Colonic mucosa (tissue), 4 donors: ENCODE measurements around the gene SLCO4A1. TPM values are rescaled to one million over a fixed set of nuclear protein-coding genes. Genes with fewer than 3 reads are reported as not detected.

ENCODE experiments used
- DNase-seq: peaks from one replicate; pipeline ENCODE4 v3.0.0-alpha.2; 2020
- H3K27ac ChIP-seq: fragments of 200-600 bp; one replicate; pipeline ENCODE4 v1.8.0; 2021
- H3K27me3 ChIP-seq: fragments of 200-600 bp; one replicate; pipeline ENCODE4 v1.8.0; 2021
- H3K36me3 ChIP-seq: fragments of 200-600 bp; one replicate; pipeline ENCODE4 v1.8.0; 2021
- H3K4me1 ChIP-seq: fragments of 200-600 bp; one replicate; pipeline ENCODE4 v1.8.0; 2021; ENCODE audit warnings: mild to moderate bottlenecking
- H3K4me3 ChIP-seq: fragments of 200-600 bp; one replicate; pipeline ENCODE4 v1.8.0; 2021
- H3K9ac ChIP-seq, 2 donors: one replicate each; pipeline ENCODE4 v1.7.0; 2013; ENCODE audit warnings: control low read depth in 2 of 2, low read depth in 2 of 2, low read length in 2 of 2
- H3K9me3 ChIP-seq: fragments of 200-600 bp; one replicate; pipeline ENCODE4 v1.8.0; 2021
- intact Hi-C: fragments of 100-400 bp; cut with DNase I; formaldehyde crosslinking; loops from one replicate; pipeline ENCODE4 v1.14.1; 2022
- total RNA-seq, 2 donors: library from RNA; stranded (reverse); fragmentation: NEBNext Ultra II Directional in 1 of 2; extraction: Animal tissue kit (Norgen Biotek cat#: 25700) in 1 of 2; gene quantifications; one replicate each; pipeline ENCODE4 v1.2.1, GENCODE V29; 2021
- TF ChIP-seq, protein P1 (sequence below): fragments of 200-600 bp; IDR thresholded peaks from one replicate; pipeline ENCODE4 v1.8.0; 2022; ENCODE audit warnings: antibody characterized with exemption, mild to moderate bottlenecking
- donor health status: healthy.
- donor health status: DM: no; HTN: no; CAD: no.
- donor health status: DM: no; HTN: no; CAD: no.

SLCO4A1 gene
- total RNA-seq, 2 donors from 2014 or later = 39.7 to 42.9 TPM

DNA sequence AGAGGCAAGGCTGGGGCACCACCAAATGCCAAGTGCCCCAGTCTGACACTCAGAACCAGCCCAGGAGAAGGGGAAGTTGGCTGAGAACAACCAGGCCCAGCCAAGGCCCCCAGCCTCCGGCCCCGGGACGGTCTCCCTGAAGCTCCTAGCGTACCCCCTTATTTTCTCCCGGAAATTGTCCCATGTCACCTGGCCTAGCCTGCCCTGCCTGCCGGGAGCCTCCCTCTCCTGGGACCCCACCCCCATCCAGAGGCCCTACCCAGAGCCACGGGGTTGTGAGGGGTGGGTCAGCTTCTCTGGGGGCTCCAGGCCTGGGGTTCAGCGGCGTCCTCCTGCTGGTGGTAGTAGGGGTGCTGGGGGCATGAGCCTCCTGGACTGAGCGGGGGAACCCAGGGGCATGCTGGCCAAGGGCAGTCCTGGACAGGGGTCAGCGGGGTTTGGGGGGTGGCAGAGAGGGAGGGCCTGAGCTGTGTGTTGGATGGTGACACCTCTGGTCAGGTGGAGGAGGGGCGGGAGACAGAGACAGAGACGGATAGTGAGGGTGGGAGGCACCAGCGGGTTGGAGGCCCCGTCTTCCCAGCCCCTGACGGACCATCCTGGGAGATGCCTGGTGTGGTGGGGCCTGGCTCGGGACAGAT, 7.9 kb upstream of the SLCO4A1 start:
- Histone ChIP-seq H3K36me3 (no peaks in the 10 kb centered on the region), H3K9ac (no peak overlapping the region), H3K27me3 (no peaks in the 10 kb centered on the region), H3K4me3 (no peak overlapping the region), H3K27ac (no peak overlapping the region), H3K9me3 (no peaks in the 10 kb centered on the region), H3K4me1 (no peaks in the 10 kb centered on the region)
- TF ChIP-seq, protein P1, sequence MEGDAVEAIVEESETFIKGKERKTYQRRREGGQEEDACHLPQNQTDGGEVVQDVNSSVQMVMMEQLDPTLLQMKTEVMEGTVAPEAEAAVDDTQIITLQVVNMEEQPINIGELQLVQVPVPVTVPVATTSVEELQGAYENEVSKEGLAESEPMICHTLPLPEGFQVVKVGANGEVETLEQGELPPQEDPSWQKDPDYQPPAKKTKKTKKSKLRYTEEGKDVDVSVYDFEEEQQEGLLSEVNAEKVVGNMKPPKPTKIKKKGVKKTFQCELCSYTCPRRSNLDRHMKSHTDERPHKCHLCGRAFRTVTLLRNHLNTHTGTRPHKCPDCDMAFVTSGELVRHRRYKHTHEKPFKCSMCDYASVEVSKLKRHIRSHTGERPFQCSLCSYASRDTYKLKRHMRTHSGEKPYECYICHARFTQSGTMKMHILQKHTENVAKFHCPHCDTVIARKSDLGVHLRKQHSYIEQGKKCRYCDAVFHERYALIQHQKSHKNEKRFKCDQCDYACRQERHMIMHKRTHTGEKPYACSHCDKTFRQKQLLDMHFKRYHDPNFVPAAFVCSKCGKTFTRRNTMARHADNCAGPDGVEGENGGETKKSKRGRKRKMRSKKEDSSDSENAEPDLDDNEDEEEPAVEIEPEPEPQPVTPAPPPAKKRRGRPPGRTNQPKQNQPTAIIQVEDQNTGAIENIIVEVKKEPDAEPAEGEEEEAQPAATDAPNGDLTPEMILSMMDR = no peak
- no peak for DNase-seq
- intact Hi-C loops = no loop called here

DNA sequence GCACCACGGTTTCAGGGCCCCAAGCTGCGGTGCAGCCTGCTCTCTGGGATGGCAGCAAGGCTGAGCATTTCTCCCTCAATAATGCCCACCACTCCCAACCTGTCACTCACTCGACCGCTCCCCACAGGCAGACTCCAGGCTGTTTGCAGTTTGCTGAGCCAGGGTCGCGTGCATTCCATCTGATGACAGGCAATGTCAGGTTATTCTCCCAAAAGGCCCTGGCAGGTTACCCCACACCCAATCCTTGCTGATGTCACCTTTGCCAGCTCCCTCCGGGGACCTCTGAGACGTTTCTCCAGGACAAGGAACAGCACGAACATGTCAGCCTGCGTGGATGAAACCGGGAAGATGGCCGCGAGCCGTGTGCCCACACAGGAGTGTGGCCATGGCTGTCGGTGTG, 7.1 kb upstream of the SLCO4A1 start:
- H3K4me1 ChIP-seq = no peaks in the 10 kb centered on the region
- no peak overlapping the region for H3K4me3 ChIP-seq
- intact Hi-C loops = no loop called here
- H3K36me3 ChIP-seq = no peaks in the 10 kb centered on the region
- no peaks in the 10 kb centered on the region for H3K27me3 ChIP-seq
- no peaks in the 10 kb centered on the region for H3K9me3 ChIP-seq
- no peak overlapping the region for H3K27ac ChIP-seq
- DNase-seq = no peak
- TF ChIP-seq, protein P1 = no peak
- no peak overlapping the region for H3K9ac ChIP-seq

DNA sequence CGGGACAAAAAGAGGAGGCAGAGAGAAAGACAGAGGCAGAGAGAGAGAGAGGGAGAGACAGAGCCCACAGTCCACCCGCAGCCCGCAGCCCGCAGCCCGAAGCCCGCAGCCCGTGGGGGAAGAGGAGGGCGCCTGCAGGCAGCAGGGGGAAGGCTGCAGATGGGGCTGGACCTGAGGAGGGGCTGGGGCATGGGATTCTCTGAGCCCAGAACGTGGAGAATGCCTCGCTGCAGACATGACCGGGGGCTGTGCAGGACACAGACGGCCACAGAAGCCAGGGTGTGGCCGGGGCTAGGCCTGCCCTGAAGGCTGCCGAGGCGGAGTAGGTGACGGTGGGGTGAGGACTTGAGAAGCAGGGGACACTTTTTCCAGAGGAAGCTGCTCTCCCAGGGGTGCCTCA, 6.5 kb upstream of the SLCO4A1 start:
- Histone ChIP-seq H3K9ac (no peak overlapping the region), H3K27me3 (no peaks in the 10 kb centered on the region), H3K4me1 (no peaks in the 10 kb centered on the region), H3K27ac (no peak overlapping the region), H3K9me3 (no peaks in the 10 kb centered on the region), H3K36me3 (no peaks in the 10 kb centered on the region), H3K4me3 (no peak overlapping the region)
- no peak for DNase-seq
- TF ChIP-seq, protein P1 = no peak
- intact Hi-C loops = no loop called here

DNA sequence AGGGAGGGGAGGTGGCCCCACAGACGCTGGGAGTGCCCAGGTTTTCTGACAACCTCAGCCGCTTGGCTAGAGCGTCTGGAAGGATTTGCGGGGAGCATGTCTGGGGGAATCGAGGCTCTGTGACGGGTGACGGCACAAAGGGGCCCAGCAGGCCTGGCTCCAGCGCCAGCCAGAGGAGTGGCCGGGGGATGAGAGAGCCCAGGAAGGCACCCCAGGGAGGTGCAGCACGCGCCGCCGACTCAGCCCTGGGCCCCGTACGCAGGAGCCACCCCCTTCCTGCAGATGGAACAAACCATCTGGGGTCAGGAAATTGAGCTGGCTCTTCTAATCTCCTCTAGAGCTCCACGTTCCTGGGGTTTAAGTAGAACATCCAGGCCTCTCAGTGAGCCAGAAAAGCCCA, 5.9 kb upstream of the SLCO4A1 start:
- H3K27me3 ChIP-seq = no peaks in the 10 kb centered on the region
- TF ChIP-seq, protein P1 = no peak
- DNase-seq = no peak
- H3K9me3 ChIP-seq = no peaks in the 10 kb centered on the region
- H3K4me3 ChIP-seq = no peak overlapping the region
- H3K36me3 ChIP-seq = no peaks in the 10 kb centered on the region
- intact Hi-C loops = no loop called here
- no peak overlapping the region for H3K9ac ChIP-seq
- H3K4me1 ChIP-seq = peaks cover under 1% of the 10 kb centered on the region
- H3K27ac ChIP-seq = no peak overlapping the region

DNA sequence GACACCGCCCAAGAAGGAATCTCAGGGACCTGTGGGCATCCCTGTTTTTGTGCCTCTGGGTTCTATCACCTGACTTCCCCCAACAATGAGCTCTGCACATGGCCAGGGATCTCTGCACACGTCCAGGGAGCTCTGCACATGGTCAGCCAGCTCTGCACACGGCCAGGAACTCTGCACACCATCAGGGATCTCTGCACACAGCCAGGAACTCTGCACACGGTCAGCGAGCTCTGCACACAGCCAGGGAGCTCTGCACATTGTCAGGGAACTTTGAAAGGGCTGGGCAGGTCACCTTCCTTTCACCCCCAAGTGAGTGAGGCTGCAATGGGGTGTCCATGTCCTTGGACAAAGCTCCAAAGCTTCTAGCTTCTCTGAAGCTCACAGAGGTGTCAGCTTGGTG, 5.2 kb upstream of the SLCO4A1 start:
- no peak for DNase-seq
- Histone ChIP-seq H3K27me3 (no peaks in the 10 kb centered on the region), H3K4me1 (peaks cover 6% of the 10 kb centered on the region), H3K27ac (no peak overlapping the region), H3K36me3 (no peaks in the 10 kb centered on the region), H3K9ac (no peak overlapping the region), H3K9me3 (no peaks in the 10 kb centered on the region), H3K4me3 (no peak overlapping the region)
- intact Hi-C loops = no loop called here
- TF ChIP-seq, protein P1 = no peak
